HG02610 (cell line): ENCODE data around the gene POTEF.
"Not testable (repeated sequence)": the region's sequence is repeated elsewhere in the genome, so short reads cannot be mapped to it uniquely, and the experiment has no call there.

Experiments
- ATAC-seq: cut with Tn5 transposase; IDR thresholded peaks from one replicate; pipeline ENCODE4 v1.9.1; 2021; ENCODE audit warnings: mild to moderate bottlenecking, moderate library complexity; ENCODE audit not compliant: unreplicated experiment

POTEF gene

GRCh38 chr2:130152816-130153595, 24.0 kb upstream of the POTEF start:
- no peak for ATAC-seq

- not testable (repeated sequence) for ATAC-seq
Measured at GRCh38 chr2:130152136-130152815, 23.3 kb upstream of the POTEF start.

- not testable (repeated sequence) for ATAC-seq
Measured at GRCh38 chr2:130151145-130151512, 22.1 kb upstream of the POTEF start.

GRCh38 chr2:130150181-130151144, 21.4 kb upstream of the POTEF start:
- no peak for ATAC-seq

- ATAC-seq = not testable (repeated sequence)
Measured at GRCh38 chr2:130148515-130148914, 19.5 kb upstream of the POTEF start.

- peak; percentile 84 for ATAC-seq
Measured at GRCh38 chr2:130145006-130145414, 16.0 kb upstream of the POTEF start, which contains the start of gene CCDC74B. Gene CCDC74B, minus strand, starts transcription at chr2:130145112. Its CDS starts 116 bp downstream, at chr2:130144996.

- ATAC-seq = peak; percentile 35
Measured at GRCh38 chr2:130143266-130144039, 14.4 kb upstream of the POTEF start.

- peak; percentile 1 for ATAC-seq
Measured at GRCh38 chr2:130142396-130143265, 13.6 kb upstream of the POTEF start.

GRCh38 chr2:130141645-130142370, 12.8 kb upstream of the POTEF start:
- not testable (repeated sequence) for ATAC-seq

- ATAC-seq = not testable (repeated sequence)
Measured at GRCh38 chr2:130141002-130141401, 12.0 kb upstream of the POTEF start.

- not testable (repeated sequence) for ATAC-seq
Measured at GRCh38 chr2:130140516-130140915, 11.5 kb upstream of the POTEF start.

- not testable (repeated sequence) for ATAC-seq
Measured at GRCh38 chr2:130139331-130140280, 10.6 kb upstream of the POTEF start.

- not testable (repeated sequence) for ATAC-seq
Measured at GRCh38 chr2:130138841-130139251, 9.8 kb upstream of the POTEF start.

GRCh38 chr2:130138326-130138725, 9.3 kb upstream of the POTEF start:
- not testable (repeated sequence) for ATAC-seq

GRCh38 chr2:130137118-130137517, 8.1 kb upstream of the POTEF start:
- ATAC-seq = not testable (repeated sequence)

GRCh38 chr2:130136546-130136945, 7.5 kb upstream of the POTEF start:
- not testable (repeated sequence) for ATAC-seq
